ENCODE results near the gene WDR93.

GRCh38 chr15:89765694-89766093 lies 75.1 kb downstream of the WDR93 start:
- TF ChIP-seq POLR2A (IDR thresholded peaks at IDR 0.05; ENCODE audit: low read depth, low read length) (no peak), TAF1 (IDR thresholded peaks at IDR 0.05; ENCODE audit: low read depth, low read length) (no peak), POLR2AphosphoS5 (IDR thresholded peaks at IDR 0.05; ENCODE audit: low read depth, low read length) (no peak), POU2F2 (IDR thresholded peaks at IDR 0.05; ENCODE audit: low read depth, low read length) (no peak), SPI1 (IDR thresholded peaks at IDR 0.05; ENCODE audit: low read depth, low read length) (no peak)
